Gastrocnemius medialis (tissue), 4 donors: ENCODE results near the gene PLCB1. TPM values are rescaled to one million over a fixed set of nuclear protein-coding genes. Genes with fewer than 3 reads are reported as not detected.
"Not testable (repeated sequence)": the region's sequence is repeated elsewhere in the genome, so short reads cannot be mapped to it uniquely, and the experiment has no call there.

Experiments
- ATAC-seq, 2 donors: fragments of 150-250 bp; one replicate each; pipeline ENCODE4 v1.9.1; 2016
- DNase-seq, 2 donors: peaks; one replicate each; pipeline ENCODE4 v3.0.0-alpha.2; 2019
- H3K27ac ChIP-seq, 4 donors: fragments of 200-600 bp; sonication (generic); 1 replicate in 1 of 4; 2 replicates in 3 of 4; pipeline ENCODE4 v1.5.1; 2016 to 2018; ENCODE audit warnings: mild to moderate bottlenecking in 2 of 4, moderate library complexity in 1 of 4
- H3K27me3 ChIP-seq, 3 donors: fragments of 200-600 bp; sonication (generic) in 2 of 3; 1 replicate in 1 of 3; 2 replicates in 2 of 3; pipeline versions ENCODE4 v1.5.1 to v1.6.0; 2016 to 2019; ENCODE audit warnings: mild to moderate bottlenecking in 1 of 3, moderate library complexity in 1 of 3
- H3K36me3 ChIP-seq, 2 donors: fragments of 200-600 bp; sonication (generic) in 1 of 2; one replicate each; pipeline ENCODE4 v1.5.1; 2017 to 2018
- H3K4me1 ChIP-seq, 2 donors: fragments of 200-600 bp; sonication (generic) in 1 of 2; one replicate each; pipeline ENCODE4 v1.5.1; 2016 to 2017; ENCODE audit warnings: mild to moderate bottlenecking in 2 of 2
- H3K4me3 ChIP-seq, 4 donors: fragments of 200-600 bp; sonication (generic) in 3 of 4; 1 replicate in 1 of 4; 2 replicates in 3 of 4; pipeline ENCODE4 v1.5.1; 2016 to 2019; ENCODE audit warnings: mild to moderate bottlenecking in 2 of 4
- H3K9me3 ChIP-seq, 3 donors: fragments of 200-600 bp; sonication (generic) in 2 of 3; 1 replicate in 1 of 3; 2 replicates in 2 of 3; pipeline ENCODE4 v1.5.1; 2016 to 2019
- POLR2A ChIP-seq, 2 donors: fragments of 450-650 bp; IDR thresholded peaks; one replicate each; pipeline ENCODE4 v1.6.1; 2017; ENCODE audit warnings: antibody characterized with exemption in 2 of 2, mild to moderate bottlenecking in 2 of 2, moderate library complexity in 2 of 2
- in situ Hi-C, 4 donors: fragments of 200-750 bp; cut with MboI; loops; one replicate each; pipeline versions ENCODE4 v1.15.0 to v1.8.0; 2017; ENCODE audit warnings: low sequenced_read_pairs in 4 of 4
- intact Hi-C: fragments of 100-400 bp; cut with DNase I; formaldehyde crosslinking; loops from one replicate; pipeline ENCODE4 v1.15.1; 2023; ENCODE audit warnings: low total_unique reads
- total RNA-seq, 4 donors: library from RNA; depleted of rRNA; stranded (reverse); fragments of >200 nt; gene quantifications; one replicate each; pipeline versions ENCODE4 v1.1.0 to v1.2.3, GENCODE V29; 2016
- TF ChIP-seq, protein P1 (sequence below), 5 experiments: fragments of 450-650 bp in 3 of 5; fragments of 200-600 bp in 2 of 5; sonication (generic) in 2 of 5; IDR thresholded peaks in 4 of 5; conservative IDR thresholded peaks in 1 of 5; 1 replicate in 4 of 5; 2 replicates in 1 of 5; pipeline ENCODE4 v1.5.1; 2016 to 2019; ENCODE audit warnings: antibody characterized with exemption in 5 of 5, mild to moderate bottlenecking in 3 of 5, moderate library complexity in 3 of 5

The PLCB1 gene
- total RNA-seq, 4 donors from 2014 or later: 4.1 to 10.0 (median 7.6) TPM

DNA sequence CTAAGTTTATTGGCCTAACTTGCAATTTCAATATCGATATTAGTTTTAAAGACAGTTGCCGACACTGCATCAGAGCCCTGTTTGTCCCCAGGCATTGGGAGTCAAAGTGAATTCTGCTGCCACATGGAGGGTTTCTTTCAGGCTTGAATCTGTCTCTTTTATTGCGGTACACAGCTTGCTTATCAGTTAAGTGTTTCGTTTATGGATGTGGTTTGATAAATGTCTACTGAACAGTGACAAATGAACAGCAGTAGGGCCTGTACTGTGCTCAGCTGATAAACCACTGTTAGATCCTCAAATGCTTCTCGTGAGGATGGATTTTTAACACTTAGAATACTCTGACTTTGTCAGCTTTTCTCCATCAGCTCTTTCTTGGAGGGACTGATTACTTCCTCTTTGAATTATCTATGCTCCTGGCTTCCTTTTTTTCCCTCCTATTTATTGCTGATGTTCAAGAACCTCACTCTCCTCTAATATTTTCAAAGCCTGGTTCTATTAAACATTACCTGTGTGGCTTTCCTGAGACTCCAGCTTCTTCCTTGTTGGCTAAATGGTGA is 240.8 kb downstream of the PLCB1 start:
- TF ChIP-seq POLR2A (IDR thresholded peaks at IDR 0.05): no peak
- TF ChIP-seq, protein P1, sequence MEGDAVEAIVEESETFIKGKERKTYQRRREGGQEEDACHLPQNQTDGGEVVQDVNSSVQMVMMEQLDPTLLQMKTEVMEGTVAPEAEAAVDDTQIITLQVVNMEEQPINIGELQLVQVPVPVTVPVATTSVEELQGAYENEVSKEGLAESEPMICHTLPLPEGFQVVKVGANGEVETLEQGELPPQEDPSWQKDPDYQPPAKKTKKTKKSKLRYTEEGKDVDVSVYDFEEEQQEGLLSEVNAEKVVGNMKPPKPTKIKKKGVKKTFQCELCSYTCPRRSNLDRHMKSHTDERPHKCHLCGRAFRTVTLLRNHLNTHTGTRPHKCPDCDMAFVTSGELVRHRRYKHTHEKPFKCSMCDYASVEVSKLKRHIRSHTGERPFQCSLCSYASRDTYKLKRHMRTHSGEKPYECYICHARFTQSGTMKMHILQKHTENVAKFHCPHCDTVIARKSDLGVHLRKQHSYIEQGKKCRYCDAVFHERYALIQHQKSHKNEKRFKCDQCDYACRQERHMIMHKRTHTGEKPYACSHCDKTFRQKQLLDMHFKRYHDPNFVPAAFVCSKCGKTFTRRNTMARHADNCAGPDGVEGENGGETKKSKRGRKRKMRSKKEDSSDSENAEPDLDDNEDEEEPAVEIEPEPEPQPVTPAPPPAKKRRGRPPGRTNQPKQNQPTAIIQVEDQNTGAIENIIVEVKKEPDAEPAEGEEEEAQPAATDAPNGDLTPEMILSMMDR (IDR thresholded peaks at IDR 0.05 in 4 of 5, conservative IDR thresholded peaks at IDR 0.05 in 1 of 5): no peak
- no peak overlapping the region for H3K4me3 ChIP-seq
- no peaks in the 10 kb centered on the region for H3K36me3 ChIP-seq
- intact Hi-C loops: no loop called here
- H3K27me3 ChIP-seq: no peaks in the 10 kb centered on the region
- peaks cover 0 to 9% of the 10 kb centered on the region in 2 donors for H3K4me1 ChIP-seq
- ATAC-seq (no peak), DNase-seq (no peak)
- no peak overlapping the region for H3K27ac ChIP-seq
- H3K9me3 ChIP-seq: no peaks in the 10 kb centered on the region
- in situ Hi-C loops: no loop called here

DNA sequence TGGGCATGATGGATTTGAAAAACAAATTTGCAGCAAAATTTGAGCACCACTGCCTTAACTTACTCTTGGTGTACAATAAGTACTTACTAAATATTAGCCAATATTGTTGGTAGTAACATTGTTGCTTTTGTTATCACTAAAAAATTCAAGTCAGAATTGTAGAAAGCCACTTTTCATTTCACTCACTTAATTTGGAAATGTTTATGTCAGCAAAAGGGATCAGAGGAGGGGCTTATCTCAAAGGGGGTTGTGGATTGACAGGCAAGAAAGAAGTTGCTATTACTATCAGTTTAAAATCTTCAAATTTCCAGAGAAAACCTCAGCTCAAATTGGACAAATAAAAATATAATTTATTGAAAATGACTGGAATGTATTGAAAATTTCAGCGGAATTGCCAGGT is 241.5 kb downstream of the PLCB1 start:
- TF ChIP-seq POLR2A (IDR thresholded peaks at IDR 0.05): no peak
- TF ChIP-seq, protein P1 (IDR thresholded peaks at IDR 0.05 in 4 of 5, conservative IDR thresholded peaks at IDR 0.05 in 1 of 5): no peak
- no peaks in the 10 kb centered on the region for H3K27me3 ChIP-seq
- no peaks in the 10 kb centered on the region for H3K9me3 ChIP-seq
- H3K4me3 ChIP-seq: no peak overlapping the region
- ATAC-seq: no peak
- no peaks in the 10 kb centered on the region for H3K36me3 ChIP-seq
- H3K4me1 ChIP-seq: peaks cover 0 to 9% of the 10 kb centered on the region in 2 donors
- DNase-seq: no peak
- H3K27ac ChIP-seq: no peak overlapping the region
- intact Hi-C loops: no loop called here
- in situ Hi-C loops: no loop called here

DNA sequence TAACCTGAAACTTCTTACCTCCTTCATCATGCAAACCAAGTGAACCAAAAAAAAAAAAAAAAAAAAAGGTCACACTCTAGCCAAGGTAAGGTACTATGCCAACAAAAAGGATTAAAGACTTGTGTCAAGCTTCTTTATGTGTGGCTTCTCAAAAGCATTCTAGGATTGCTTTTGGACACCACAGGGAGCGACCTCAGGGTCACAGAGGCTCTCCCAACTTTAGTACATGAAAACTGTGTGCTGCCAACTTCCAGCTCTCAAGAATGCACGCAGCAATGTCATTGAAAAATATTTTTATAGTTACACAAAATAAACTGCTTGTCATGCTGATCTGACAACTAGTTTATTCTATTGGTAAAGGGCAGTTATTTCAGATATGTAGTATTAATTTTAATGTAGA is 243.8 kb downstream of the PLCB1 start:
- Histone ChIP-seq H3K9me3 (no peaks in the 10 kb centered on the region), H3K27me3 (no peaks in the 10 kb centered on the region), H3K4me1 (peaks cover 0 to 14% of the 10 kb centered on the region in 2 donors), H3K27ac (no peak overlapping the region), H3K4me3 (no peak overlapping the region), H3K36me3 (no peaks in the 10 kb centered on the region)
- in situ Hi-C loops (loop anchor here in 2 of 4 donors (25.0 kb wide), 2 partner anchors 336 to 339 kb away; no protein-coding TSS in a partner anchor), intact Hi-C loops (no loop called here)
- no peak for TF ChIP-seq POLR2A (IDR thresholded peaks at IDR 0.05)
- ATAC-seq (no peak), DNase-seq (no peak)

DNA sequence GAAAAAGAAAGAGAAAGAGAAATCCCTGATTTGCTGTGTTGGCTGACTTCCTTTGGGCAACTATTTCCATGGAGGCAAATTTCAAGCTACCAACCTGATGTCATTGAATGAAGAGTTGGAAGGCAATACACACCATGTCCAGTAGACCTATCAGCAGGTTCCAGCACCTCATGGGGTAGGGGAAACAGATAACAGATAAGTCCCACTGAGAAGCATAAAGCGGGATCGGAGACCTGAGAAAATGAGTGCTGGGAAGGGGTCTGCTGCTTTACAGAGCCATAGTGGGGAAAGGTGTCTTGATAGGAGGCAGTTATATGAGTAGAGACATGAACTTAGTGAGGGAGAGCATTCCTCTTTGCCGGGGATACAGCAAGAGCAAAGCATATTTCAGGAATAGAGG is 244.9 kb downstream of the PLCB1 start:
- Histone ChIP-seq H3K36me3 (no peaks in the 10 kb centered on the region), H3K27me3 (no peaks in the 10 kb centered on the region), H3K4me3 (no peak overlapping the region), H3K27ac (no peak overlapping the region), H3K4me1 (peaks cover 0 to 16% of the 10 kb centered on the region in 2 donors), H3K9me3 (no peaks in the 10 kb centered on the region)
- ATAC-seq (no peak), DNase-seq (no peak)
- TF ChIP-seq, protein P1 (IDR thresholded peaks at IDR 0.05 in 4 of 5, conservative IDR thresholded peaks at IDR 0.05 in 1 of 5): no peak
- TF ChIP-seq POLR2A (IDR thresholded peaks at IDR 0.05): no peak
- in situ Hi-C loops (loop anchor here in 2 of 4 donors (25.0 kb wide), 2 partner anchors 335 to 340 kb away; no protein-coding TSS in a partner anchor), intact Hi-C loops (no loop called here)

DNA sequence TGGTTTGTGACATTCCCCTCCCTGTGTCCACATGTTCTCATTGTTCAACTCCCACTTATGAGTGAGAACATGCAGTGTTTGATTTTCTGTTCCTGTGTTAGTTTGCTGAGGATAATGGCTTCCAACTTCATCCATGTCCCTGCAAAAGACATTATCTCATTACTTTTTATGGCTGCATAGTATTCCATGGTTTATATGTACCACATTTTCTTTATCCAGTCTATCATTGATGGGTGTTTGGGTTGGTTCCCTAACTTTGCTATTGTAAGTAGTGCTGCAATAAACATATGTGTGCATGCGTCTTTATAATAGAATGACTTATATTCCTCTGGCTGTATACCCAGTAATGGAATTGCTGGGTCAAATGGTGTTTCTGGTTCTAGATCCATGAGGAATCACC is 247.1 kb downstream of the PLCB1 start:
- H3K27ac ChIP-seq, H3K27me3 ChIP-seq, H3K36me3 ChIP-seq, H3K4me3 ChIP-seq, DNase-seq, ATAC-seq, H3K9me3 ChIP-seq, intact Hi-C loops: not testable (repeated sequence)
- in situ Hi-C loops: loop anchor here in 2 of 4 donors (25.0 kb wide), 2 partner anchors 333 to 342 kb away; no protein-coding TSS in a partner anchor
- peaks cover 0 to 16% of the 10 kb centered on the region in 2 donors for H3K4me1 ChIP-seq
